Stomach (tissue), 4 donors: ENCODE data around the gene NES.

Source experiments
- CTCF ChIP-seq, 7 experiments: fragments of 450-650 bp in 4 of 7; fragments of 200-600 bp in 3 of 7; sonication (generic) in 3 of 7; IDR thresholded peaks; one replicate each; pipeline ENCODE4 v1.5.1; 2016 to 2019; ENCODE audit warnings: antibody characterized with exemption in 7 of 7, control low read depth in 2 of 7, mild to moderate bottlenecking in 1 of 7
- POLR2A ChIP-seq, 4 donors: fragments of 450-650 bp; IDR thresholded peaks; one replicate each; pipeline ENCODE4 v1.6.1; 2016; ENCODE audit warnings: antibody characterized with exemption in 4 of 4, control low read depth in 2 of 4, mild to moderate bottlenecking in 1 of 4, moderate library complexity in 1 of 4

- TF ChIP-seq CTCF (IDR thresholded peaks at IDR 0.05) (no peak), POLR2A (IDR thresholded peaks at IDR 0.05) (no peak)
Observed at GRCh38 chr1:156629823-156630449, 47.3 kb downstream of the NES start.
